ENCODE results near the gene PPRC1.

The PPRC1 gene

DNA sequence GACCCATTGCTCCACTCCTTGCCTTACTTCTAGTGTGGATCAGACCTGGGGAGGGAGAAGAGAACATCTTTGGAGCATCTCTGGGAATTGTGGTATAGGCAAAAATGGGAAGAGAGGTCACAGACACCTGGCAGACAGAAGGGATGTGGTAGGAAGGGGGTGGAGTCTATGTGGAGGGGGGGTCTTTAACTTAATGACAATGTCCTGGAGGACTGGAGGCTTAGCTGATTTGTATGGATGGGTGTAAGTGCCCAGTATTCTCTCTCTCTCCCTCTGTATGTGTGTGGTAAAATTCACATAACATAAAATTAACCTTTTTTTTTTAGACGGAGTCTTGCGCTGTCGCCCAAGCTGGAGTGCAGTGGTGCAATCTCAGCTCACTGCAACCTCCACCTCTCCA, 9.6 kb upstream of the PPRC1 start:
- DNase-seq (ENCODE audit: low read depth), result no peak
- TF ChIP-seq, protein P1, sequence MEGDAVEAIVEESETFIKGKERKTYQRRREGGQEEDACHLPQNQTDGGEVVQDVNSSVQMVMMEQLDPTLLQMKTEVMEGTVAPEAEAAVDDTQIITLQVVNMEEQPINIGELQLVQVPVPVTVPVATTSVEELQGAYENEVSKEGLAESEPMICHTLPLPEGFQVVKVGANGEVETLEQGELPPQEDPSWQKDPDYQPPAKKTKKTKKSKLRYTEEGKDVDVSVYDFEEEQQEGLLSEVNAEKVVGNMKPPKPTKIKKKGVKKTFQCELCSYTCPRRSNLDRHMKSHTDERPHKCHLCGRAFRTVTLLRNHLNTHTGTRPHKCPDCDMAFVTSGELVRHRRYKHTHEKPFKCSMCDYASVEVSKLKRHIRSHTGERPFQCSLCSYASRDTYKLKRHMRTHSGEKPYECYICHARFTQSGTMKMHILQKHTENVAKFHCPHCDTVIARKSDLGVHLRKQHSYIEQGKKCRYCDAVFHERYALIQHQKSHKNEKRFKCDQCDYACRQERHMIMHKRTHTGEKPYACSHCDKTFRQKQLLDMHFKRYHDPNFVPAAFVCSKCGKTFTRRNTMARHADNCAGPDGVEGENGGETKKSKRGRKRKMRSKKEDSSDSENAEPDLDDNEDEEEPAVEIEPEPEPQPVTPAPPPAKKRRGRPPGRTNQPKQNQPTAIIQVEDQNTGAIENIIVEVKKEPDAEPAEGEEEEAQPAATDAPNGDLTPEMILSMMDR (conservative IDR thresholded peaks at IDR 0.05; ENCODE audit: low read depth, low read length), result no peak
- no peak overlapping the region for H3K4me3 ChIP-seq (ENCODE audit: low read depth, low read length)

DNA sequence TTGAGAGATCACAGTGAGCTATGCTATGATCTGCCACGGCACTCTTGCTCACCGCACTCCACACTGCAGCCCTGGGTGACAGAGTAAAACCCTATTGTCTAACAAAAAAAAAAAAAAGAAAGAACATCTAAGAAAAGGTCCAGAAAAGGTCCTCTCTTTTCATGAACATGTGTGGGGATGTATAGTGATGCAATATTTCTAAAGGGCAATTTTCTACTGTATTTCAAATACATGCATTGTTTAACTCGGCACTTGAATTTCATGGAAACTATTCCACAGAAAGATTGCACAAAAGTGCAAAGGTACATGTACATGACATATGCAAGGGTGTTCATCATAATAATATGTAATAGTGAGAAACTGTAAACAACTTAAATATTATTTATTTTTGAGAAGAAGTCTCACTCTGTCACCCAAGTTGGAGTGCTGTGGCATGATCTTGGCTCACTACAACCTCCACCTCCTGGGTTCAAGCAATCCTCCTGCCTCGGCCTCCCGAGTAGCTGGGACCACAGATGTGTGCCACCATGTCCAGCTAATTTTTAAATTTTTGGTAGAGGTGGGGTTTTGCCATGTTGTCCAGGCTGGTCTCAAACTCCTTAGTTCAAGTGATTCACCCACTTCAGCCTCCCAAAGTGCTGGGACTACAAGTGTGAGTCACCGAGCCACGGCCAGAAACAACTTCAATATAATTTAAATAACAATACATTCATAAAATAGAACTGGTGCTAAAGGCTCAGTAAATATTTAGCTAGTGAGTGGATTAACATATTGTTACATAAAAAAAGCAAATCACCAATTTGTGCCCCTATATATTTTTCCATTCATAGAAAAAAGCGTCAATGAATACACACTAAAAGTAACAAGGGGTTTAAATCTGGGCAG, 1.3 kb upstream of the PPRC1 start:
- H3K4me3 ChIP-seq (ENCODE audit: low read depth, low read length), result no peak overlapping the region
- no peak for DNase-seq (ENCODE audit: low read depth)
- TF ChIP-seq, protein P1 (conservative IDR thresholded peaks at IDR 0.05; ENCODE audit: low read depth, low read length), result no peak

DNA sequence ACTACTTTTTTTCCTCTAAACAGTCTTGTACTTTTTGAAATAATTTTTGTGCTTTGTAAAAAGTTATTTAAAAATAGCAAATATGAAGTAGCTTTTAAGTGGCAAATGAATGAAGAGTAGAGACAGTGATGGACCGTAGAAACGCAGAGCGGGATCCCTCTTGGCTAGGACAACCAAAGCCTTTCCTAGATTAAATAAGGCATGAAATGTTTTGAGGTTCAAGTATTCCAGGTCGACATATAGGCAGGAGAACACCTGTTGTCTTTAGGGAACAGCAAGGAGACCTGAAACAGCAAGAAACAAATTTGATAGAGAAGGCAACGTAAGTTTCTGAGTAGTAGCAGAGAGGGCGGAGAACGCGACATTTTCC, 662 bp upstream of the PPRC1 start:
- no peak overlapping the region for H3K4me3 ChIP-seq (ENCODE audit: low read depth, low read length)
- TF ChIP-seq, protein P1 (conservative IDR thresholded peaks at IDR 0.05; ENCODE audit: low read depth, low read length), result no peak
- DNase-seq (ENCODE audit: low read depth), result no peak

DNA sequence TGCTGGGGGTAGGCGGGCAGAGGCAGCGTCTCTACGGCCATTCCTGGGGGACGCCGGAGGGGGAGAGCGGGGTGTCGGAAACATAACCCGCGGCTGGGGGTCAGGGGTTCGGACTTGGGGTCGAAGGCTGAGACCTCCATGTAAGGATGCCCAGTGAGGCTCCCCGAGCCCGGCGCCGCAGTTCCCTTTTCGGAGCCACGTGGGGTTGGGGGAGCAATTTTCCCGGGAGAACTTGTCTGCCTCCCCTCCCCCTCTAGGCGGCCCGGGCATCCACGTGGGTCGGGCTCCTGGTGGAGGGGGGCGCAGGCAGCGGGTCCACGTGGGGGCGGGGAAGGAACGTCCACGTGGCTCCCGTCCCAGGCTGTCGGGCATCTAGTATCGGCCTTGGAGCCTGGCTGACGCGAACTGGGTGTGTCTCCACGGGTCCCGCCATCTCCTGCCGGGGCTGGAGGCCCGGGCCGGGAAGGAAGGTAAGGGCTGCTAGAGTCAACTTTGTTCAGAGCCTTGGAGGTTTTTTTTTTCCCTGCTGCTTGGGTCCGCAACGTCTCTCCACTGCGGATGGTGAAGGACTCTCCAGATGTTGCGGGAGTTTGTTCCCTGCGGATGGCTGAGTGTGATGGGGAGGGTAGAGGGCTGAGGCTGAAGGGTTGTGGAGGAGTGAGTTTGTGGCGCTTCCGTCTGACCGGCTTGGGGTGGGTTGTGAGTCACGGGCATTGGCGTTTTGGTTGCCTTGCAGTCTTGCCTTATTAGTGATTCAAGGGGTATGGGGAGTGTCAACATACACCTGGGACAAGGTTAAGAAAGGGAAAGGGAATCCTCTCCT, 744 bp downstream of the PPRC1 start:
- H3K4me3 ChIP-seq (ENCODE audit: low read depth, low read length), result peak overlapping the region; percentile 98
- peak; percentile 77 for DNase-seq (ENCODE audit: low read depth)
- TF ChIP-seq, protein P1 (conservative IDR thresholded peaks at IDR 0.05; ENCODE audit: low read depth, low read length), result no peak

DNA sequence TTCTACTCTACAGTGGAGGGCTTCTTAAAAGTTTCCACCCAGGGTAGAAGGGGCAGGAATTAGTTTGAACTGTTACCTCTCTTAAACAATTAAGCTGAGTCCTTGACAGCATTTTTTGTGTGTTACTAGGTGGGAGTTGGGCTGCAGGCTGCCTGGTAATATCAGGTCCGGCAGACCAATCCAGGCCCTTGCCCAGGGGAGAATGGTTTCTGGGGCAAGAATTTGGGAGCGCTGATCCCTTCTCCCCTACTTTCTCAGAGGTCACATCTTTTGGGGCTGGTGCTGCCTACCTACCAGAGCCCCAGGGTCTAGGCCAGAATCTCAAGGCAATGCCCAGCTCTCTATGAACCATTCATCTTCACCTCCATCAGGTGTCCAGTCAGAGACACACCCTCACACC, 1.6 kb downstream of the PPRC1 start:
- TF ChIP-seq, protein P1 (conservative IDR thresholded peaks at IDR 0.05; ENCODE audit: low read depth, low read length), result no peak
- DNase-seq (ENCODE audit: low read depth), result no peak
- H3K4me3 ChIP-seq (ENCODE audit: low read depth, low read length), result peak overlapping the region; percentile 98

DNA sequence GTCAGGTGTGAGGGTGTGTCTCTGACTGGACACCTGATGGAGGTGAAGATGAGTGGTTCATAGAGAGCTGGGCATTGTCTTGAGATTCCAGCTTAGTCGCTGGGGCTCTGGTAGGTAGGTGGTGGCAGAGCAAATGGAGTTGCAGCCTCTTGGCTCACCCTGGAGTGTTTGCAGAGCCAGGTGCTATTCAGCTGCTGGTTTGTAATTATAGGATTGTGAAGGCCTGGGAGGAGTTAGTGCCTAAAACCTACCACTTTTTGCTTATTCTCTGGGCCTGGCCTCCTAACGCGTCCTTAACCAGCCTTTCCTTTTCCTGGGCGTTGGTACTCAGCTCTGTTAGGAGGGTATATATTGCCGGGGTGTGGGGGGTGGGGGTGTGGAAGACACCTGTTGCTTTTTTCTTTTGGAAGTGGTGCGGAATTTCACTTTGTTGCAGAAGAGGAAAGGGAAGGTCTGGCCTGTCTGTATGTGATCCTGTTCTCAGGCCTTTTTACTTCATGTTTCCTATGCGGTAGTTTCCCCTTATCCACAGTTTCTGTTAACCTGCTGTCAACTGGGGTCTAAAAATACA, 3.2 kb downstream of the PPRC1 start:
- TF ChIP-seq, protein P1 (conservative IDR thresholded peaks at IDR 0.05; ENCODE audit: low read depth, low read length), result no peak
- H3K4me3 ChIP-seq (ENCODE audit: low read depth, low read length), result no peak overlapping the region
- DNase-seq (ENCODE audit: low read depth), result no peak

All from choroid plexus epithelial cell (primary cell).